ENCODE measurements around the gene SLC12A9. TPM values are rescaled to one million over a fixed set of nuclear protein-coding genes. Genes with fewer than 3 reads are reported as not detected.
A peak's percentile ranks its signal among the peaks of the same experiment; 100 is the strongest.

Gene SLC12A9
- polyA plus RNA-seq, 1 experiment, result 23.1 TPM

- CTCF ChIA-PET, result no interaction called here
- Histone ChIP-seq H3K27me3 (ENCODE audit: control insufficient read depth, insufficient read depth, low read length) (no peaks in the 10 kb centered on the region), H3K4me3 (ENCODE audit: low read depth, low read length) (no peak overlapping the region), H3K36me3 (ENCODE audit: control insufficient read depth, insufficient read depth, low read length) (peaks cover 47% of the 10 kb centered on the region)
- TF ChIP-seq, protein P1, sequence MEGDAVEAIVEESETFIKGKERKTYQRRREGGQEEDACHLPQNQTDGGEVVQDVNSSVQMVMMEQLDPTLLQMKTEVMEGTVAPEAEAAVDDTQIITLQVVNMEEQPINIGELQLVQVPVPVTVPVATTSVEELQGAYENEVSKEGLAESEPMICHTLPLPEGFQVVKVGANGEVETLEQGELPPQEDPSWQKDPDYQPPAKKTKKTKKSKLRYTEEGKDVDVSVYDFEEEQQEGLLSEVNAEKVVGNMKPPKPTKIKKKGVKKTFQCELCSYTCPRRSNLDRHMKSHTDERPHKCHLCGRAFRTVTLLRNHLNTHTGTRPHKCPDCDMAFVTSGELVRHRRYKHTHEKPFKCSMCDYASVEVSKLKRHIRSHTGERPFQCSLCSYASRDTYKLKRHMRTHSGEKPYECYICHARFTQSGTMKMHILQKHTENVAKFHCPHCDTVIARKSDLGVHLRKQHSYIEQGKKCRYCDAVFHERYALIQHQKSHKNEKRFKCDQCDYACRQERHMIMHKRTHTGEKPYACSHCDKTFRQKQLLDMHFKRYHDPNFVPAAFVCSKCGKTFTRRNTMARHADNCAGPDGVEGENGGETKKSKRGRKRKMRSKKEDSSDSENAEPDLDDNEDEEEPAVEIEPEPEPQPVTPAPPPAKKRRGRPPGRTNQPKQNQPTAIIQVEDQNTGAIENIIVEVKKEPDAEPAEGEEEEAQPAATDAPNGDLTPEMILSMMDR (IDR thresholded peaks at IDR 0.05; ENCODE audit: insufficient read depth, low read depth, low read length), result no peak
- DNase-seq (ENCODE audit: low read depth), result no peak
- POLR2A ChIA-PET, result interaction anchor here (0.8 kb wide), 1 partner anchor 11 kb away, joined by 3 read pairs; no protein-coding TSS in a partner anchor
These were observed 35.2 kb downstream of the SLC12A9 start for GRCh38 chr7:100887516-100888290.

DNA sequence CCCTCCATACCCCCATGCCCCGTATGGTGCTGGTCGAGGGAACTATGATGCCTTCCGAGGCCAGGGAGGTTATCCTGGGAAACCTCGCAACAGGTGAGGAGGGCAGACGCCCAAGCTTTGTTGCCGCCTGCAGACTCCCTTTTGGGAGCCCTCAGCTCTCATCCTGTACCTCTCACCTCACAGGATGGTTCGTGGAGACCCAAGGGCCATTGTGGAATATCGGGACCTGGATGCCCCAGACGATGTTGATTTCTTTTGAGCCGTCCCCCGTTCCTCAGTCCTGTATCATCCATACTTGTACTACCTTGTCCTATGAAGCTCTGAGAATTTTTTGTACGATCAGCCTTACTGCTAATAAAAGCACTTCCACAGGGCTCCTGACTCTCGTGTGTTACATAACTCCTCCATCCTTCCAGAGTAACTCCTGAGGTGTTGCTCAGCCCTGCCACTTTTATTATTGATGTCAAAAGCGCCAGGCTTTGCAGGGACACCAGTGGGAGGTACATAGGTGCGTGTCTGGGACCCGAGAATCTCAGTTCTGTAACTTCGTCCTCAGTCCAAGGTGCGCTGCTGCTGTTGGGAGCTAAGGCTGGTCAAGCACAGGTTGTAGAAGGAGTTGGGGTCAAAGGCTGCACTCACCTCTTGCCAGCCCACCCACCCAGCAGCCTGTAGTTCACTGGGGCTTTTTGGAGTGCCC lies 35.9 kb downstream of the SLC12A9 start:
- peak overlapping the region; percentile 61 for H3K4me3 ChIP-seq (ENCODE audit: low read depth, low read length)
- DNase-seq (ENCODE audit: low read depth), result no peak
- peaks cover 42% of the 10 kb centered on the region for H3K36me3 ChIP-seq (ENCODE audit: control insufficient read depth, insufficient read depth, low read length)
- CTCF ChIA-PET, result interaction anchor here (2.0 kb wide), 1 partner anchor 189 kb away, joined by 9 read pairs; no protein-coding TSS in a partner anchor
- TF ChIP-seq, protein P1 (IDR thresholded peaks at IDR 0.05; ENCODE audit: insufficient read depth, low read depth, low read length), result no peak
- no peaks in the 10 kb centered on the region for H3K27me3 ChIP-seq (ENCODE audit: control insufficient read depth, insufficient read depth, low read length)
- POLR2A ChIA-PET, result no interaction called here

GRCh38 chr7:100888988-100889750 lies 36.7 kb downstream of the SLC12A9 start, which contains the start of gene UFSP1:
Gene UFSP1, minus strand, starts transcription at chr7:100889715. Its CDS starts 444 bp downstream, at chr7:100889271.
- DNase-seq (ENCODE audit: low read depth), result no peak
- no peaks in the 10 kb centered on the region for H3K27me3 ChIP-seq (ENCODE audit: control insufficient read depth, insufficient read depth, low read length)
- H3K4me3 ChIP-seq (ENCODE audit: low read depth, low read length), result peak within 1 kb of the TSS; percentile 61
- peaks cover 36% of the 10 kb centered on the region for H3K36me3 ChIP-seq (ENCODE audit: control insufficient read depth, insufficient read depth, low read length)
- ChIA-PET POLR2A (interaction anchor here (0.6 to 1.5 kb wide), 6 partner anchors 14 to 277 kb away, joined by 3 to 16 read pairs (median 10); partner anchors contain the start of genes MOSPD3, POP7, SRRT and TRIP6), CTCF (interaction anchor here (0.6 to 2.0 kb wide), 7 partner anchors 62 to 188 kb away, joined by 3 to 9 read pairs (median 3); partner anchors contain the start of genes EPHB4 and POP7)
- TF ChIP-seq, protein P1 (IDR thresholded peaks at IDR 0.05; ENCODE audit: insufficient read depth, low read depth, low read length), result no peak

GRCh38 chr7:100890653-100891567 lies 38.4 kb downstream of the SLC12A9 start:
- ChIA-PET CTCF (interaction anchor here (0.6 to 2.0 kb wide), 7 partner anchors 64 to 392 kb away, joined by 3 to 9 read pairs (median 5); partner anchors contain the start of genes EPHB4 and POP7), POLR2A (interaction anchor here (0.6 to 1.5 kb wide), 3 partner anchors 16 to 185 kb away, joined by 4 to 13 read pairs (median 6); partner anchors contain the start of genes POP7 and SRRT)
- Histone ChIP-seq H3K36me3 (ENCODE audit: control insufficient read depth, insufficient read depth, low read length) (peaks cover 23% of the 10 kb centered on the region), H3K27me3 (ENCODE audit: control insufficient read depth, insufficient read depth, low read length) (peaks cover 2% of the 10 kb centered on the region), H3K4me3 (ENCODE audit: low read depth, low read length) (peak overlapping the region; percentile 46)
- TF ChIP-seq, protein P1 (IDR thresholded peaks at IDR 0.05; ENCODE audit: insufficient read depth, low read depth, low read length), result no peak
- DNase-seq (ENCODE audit: low read depth), result no peak

Measured in BJ (cell line).